GOT3 (cell line): ENCODE measurements around the gene SLCO2B1.

Source experiments
- DNase-seq: peaks from one replicate; lab custom pipeline; 2025; ENCODE audit warnings: mixed read lengths; lab: John Stamatoyannopoulos, UW

SLCO2B1 gene

GRCh38 chr11:75161506-75162095, 10.7 kb downstream of the SLCO2B1 start:
- DNase-seq: no peak

DNA sequence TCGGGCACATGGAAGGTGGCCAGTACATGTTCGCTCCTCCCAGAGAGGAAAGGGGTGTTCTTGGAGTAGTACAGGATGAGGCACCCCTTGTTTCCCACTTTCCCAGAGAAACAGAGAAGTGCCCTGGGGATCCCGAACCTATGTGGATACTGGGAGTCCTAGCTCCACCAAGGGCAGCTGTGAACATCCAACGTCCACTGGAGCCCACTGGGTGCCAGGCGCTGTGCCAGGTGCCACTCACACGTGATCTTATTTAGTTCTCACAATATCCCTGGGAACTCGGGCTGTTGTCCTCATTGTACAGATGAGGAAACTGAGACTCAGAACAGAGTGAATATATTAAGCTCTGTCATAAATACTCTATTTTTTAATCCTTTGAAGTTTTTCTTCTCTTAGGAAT, 12.0 kb downstream of the SLCO2B1 start:
- DNase-seq: no peak

DNA sequence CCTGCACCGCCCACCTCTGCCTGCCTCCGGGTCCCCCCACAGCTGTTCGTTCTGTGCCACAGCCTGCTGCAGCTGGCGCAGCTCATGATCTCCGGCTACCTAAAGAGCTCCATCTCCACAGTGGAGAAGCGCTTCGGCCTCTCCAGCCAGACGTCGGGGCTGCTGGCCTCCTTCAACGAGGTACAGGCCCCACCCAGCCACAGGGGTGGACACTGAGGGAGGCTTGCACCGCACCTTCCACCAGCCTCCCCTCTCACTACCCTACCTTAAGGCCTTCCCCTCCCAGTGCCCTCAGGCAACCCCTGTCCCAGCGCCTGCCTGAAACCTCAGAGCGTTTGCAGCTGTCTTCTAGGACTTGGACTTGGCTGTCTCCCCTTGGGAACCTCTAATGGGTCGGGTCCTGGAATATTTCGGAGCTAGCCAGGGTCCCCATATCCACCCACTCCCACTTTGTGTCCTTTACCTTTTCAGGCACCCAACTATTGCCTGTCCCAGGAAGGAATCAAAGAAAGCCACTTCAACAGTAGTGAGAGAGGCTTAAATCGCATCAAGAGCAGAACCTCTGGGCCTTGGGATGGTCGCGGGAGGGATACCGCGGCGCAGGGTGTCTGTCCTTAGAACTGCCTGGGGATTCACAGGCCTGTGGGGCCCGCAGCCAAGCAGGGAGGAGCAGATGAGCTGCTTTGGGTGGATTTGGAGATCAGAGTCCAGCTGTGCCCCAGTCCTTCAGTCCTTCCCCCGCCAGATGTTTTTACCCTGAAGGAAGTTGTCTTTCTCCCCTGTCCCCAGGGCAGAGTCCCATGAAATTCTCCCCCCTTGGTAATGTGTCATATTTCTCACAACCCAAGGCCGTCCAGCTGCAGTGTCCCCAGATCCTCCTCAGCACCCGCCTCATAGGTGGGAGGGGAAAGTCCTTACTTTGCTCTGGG, 13.3 kb downstream of the SLCO2B1 start:
- no peak for DNase-seq

DNA sequence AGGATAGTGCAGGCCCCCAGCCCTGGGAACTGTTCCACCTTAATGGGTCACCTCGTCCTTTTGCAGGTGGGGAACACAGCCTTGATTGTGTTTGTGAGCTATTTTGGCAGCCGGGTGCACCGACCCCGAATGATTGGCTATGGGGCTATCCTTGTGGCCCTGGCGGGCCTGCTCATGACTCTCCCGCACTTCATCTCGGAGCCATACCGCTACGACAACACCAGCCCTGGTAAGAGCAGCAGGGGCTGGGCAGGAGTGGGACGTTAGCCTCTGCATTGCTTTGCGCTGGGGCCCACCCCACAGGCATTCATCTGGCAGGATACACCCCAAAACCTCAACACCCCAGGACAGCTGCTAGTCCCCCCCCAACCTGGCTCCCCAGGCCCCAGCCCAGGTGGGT, 14.8 kb downstream of the SLCO2B1 start:
- DNase-seq: no peak

GRCh38 chr11:75166791-75167190, 15.9 kb downstream of the SLCO2B1 start:
- DNase-seq: no peak

GRCh38 chr11:75167617-75168016, 16.7 kb downstream of the SLCO2B1 start:
- DNase-seq: no peak

DNA sequence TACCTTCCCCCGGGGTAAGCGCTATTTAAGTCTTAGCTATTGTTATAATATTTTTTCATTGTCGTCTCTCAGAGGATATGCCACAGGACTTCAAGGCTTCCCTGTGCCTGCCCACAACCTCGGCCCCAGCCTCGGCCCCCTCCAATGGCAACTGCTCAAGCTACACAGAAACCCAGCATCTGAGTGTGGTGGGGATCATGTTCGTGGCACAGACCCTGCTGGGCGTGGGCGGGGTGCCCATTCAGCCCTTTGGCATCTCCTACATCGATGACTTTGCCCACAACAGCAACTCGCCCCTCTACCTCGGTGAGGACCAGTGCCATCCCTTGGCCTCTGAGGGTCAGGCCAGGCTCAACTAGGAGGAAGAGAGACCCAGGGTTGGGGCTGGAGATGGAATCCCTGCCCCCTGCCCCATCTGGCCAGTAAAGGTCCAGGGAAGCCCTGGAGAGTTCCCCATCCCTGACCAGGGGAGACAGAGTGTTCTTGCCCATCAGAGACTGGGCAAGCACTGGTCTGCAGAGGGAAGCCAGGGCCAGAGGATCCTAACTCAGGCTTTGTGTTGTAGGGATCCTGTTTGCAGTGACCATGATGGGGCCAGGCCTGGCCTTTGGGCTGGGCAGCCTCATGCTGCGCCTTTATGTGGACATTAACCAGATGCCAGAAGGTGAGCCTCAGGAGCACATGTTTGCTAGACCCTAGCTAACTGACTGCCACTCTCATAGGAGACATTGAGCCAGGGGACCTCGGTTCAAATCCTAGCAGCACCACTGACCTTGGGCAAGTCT, 18.4 kb downstream of the SLCO2B1 start:
- no peak for DNase-seq

DNA sequence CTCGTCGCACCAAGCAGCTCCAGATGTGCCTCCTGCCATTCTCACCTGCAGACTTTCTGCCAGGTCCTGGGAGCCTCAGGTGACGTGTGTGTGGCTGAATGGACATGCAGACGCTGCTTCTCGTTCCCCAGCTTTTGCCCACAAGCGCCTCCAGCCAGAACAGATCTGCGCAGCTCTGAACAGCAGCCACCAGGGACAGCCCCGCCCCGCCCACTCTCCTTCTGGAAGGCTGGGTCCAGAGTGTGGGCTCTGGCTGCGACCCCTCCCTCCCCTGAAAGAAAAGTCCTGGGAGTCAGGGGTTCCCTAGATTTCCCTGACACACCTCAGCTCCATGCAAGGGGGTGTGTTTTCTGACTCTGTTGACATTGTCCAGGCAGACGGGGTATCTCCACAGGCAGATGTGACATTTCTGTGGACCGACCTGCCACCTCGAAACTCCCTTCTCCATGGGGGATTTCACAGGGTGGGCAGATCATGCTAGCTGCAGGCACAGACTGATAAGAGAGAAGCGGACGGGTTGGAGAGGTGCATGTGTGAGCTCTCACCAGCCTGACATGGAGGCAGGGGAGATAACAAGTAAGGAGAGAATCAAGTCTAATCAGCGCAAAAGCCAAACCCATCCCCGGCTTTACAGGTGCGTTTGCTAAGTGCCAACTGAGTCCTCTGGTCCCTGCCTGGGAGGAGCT, 19.8 kb downstream of the SLCO2B1 start:
- DNase-seq: no peak

DNA sequence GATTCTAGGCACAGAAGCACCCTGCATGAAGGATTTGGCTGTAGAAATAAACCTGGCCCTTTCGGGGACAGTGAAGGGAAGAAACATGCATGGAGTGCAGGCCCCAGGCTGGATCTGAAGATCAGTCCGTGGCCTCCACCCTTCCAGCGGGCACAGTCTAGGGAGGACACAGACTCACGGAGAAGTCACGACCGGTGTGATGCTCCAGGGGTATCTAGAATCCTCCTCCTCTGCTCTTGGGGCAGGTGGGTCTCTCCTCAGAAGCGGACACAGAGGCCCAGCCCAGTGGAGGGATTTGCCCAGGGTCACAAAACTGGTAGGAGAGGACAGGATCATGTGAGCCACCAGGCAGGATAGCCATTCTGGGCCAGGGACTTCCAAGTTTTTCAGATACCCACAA, 22.4 kb downstream of the SLCO2B1 start:
- DNase-seq: no peak

- no peak for DNase-seq
These were observed 24.0 kb downstream of the SLCO2B1 start for GRCh38 chr11:75174781-75175370.

- no peak for DNase-seq
These were observed 31.8 kb downstream of the SLCO2B1 start for GRCh38 chr11:75182664-75183063.

DNA sequence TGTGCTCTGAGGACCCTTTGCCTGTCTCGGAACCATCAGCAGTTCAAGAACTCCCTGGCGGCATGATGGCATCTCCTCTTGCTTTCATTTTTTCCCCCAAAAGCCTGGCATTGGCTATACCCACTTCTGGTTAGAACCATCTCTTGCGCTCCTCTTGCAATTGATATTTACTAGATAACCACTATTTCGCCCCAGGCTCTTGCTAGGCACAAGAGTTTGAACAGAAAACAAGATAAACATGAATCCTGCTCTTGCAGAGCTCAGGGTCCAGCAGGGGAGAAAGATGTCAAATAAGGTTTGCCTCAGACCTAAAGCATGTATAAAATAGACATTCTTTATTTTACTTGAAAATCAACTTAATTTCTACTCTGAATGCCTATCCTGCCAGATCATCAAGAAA, 33.1 kb downstream of the SLCO2B1 start:
- DNase-seq: no peak

DNA sequence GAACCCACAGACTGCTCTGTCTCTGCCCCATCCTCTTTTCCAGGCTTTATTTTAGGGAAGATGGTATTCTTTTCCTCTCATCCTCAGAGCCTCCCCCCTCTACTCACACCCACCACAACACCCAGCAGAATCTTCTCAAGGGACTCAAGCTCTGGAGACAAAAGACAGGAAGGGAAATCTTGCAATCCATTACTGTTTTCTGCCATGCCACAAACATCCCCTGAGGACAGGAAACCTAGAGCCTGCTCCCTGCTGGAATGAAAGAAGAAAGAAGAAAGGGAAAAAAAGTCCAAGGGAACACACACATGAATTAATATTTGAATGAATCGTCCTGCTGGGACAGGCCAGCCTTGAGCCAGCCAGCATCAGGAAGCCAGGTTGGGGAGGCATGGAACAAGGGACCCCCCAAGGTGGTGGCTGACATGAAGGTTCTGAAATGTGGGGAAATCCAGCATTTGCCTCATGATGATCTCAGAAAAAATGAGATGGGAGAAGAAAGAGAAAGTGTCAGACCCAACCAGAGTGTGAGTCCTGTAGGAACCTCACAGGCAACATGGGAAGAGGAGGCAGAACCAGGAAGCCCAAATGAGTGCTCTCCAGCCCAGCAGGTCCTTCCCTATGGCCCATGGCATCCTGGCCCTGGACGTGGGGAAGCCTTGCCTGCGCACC, 34.0 kb downstream of the SLCO2B1 start:
- no peak for DNase-seq

DNA sequence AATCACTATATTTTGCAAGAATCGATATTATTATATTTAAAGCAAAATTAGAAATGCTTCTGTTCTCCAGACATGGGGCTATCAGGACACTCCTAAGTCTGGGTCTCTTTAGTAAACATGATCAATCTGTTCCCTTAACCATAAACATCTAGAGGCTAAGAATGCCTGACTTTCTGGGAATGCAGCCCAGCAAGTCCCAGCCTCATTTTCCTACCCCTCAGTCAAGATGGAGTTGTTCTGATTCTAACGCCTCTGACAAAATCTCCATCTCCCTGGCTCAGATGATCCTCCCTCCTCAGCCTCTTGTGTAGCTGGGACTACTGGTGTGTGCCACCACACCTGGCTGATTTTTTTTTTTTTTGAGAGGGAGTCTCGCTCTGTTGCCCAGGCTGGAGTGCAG, 35.0 kb downstream of the SLCO2B1 start:
- DNase-seq: no peak

- DNase-seq: no peak
These were observed 36.1 kb downstream of the SLCO2B1 start for GRCh38 chr11:75186999-75187398.

- DNase-seq: no peak
These were observed 37.8 kb downstream of the SLCO2B1 start for GRCh38 chr11:75188671-75189070.

DNA sequence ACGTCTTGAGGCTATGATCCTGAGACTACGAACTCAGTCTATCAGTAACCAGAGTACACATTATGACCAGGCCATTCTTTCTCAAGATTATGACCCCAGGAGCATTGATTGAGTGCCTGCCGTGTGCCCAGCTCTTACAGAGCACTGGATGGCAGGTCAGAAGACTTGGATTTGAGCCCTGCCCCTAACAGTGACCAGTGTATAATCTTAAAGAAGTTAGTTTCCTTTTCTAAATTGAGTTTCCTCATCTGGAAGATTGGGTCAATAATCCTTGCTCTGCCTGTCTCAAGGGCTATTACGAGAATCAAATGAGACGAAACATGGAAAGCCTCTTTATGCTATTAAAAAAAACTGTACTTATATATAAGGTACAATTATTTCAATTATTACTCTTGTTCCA, 38.2 kb downstream of the SLCO2B1 start:
- DNase-seq: no peak

DNA sequence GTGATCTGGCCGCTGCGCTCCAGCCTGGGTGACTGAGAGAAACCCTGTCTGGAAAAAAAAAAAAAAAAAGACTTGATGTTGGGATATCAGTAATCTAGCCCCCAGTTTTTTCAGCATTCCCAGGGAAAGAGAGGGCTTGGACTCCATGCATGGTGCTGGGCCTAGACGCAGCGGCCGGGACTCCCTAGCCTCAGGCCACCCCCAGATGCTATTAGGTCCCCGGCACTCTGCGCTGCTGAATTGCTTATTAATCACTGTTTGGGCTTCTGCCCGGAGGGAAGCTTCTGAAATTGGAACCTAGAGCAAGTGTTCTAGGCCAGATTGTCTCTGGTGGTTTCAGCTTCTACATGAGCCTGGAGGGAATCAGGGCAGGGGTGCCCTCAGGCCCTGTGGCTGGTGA, 39.0 kb downstream of the SLCO2B1 start:
- DNase-seq: no peak

GRCh38 chr11:75190652-75191329, 39.9 kb downstream of the SLCO2B1 start:
- DNase-seq: no peak

DNA sequence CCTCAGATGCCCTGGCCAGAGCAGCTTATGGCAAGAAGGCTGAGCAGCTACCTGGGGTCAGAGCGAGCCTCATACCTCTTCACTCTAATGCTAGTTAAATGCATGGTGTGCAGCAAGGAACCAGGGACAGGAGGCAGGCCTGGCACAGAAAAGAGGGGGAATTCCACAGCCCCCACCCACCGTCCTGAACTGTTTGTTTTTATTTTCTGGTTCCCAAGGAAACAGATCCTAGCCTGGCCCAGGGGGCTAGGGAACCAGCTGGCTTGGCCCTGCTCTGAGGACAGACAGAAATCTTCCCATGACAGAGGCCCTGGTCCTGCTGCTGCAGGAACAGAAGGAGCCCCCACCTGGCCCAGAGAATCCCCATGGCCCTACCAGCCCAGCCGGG, 40.4 kb downstream of the SLCO2B1 start:
- DNase-seq: no peak

DNA sequence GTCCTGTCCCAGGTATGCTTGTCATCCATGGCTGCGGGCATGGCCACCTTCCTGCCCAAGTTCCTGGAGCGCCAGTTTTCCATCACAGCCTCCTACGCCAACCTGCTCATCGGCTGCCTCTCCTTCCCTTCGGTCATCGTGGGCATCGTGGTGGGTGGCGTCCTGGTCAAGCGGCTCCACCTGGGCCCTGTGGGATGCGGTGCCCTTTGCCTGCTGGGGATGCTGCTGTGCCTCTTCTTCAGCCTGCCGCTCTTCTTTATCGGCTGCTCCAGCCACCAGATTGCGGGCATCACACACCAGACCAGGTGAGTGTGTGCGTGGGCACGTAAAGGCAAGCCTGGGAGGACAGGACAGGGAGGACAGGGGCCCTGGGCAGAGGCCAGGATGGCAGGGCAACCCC, 42.4 kb downstream of the SLCO2B1 start:
- no peak for DNase-seq
